ENCODE data around the gene NHLH1.
"Not testable (repeated sequence)": the region's sequence is repeated elsewhere in the genome, so short reads cannot be mapped to it uniquely, and the experiment has no call there.

NHLH1 gene

DNA sequence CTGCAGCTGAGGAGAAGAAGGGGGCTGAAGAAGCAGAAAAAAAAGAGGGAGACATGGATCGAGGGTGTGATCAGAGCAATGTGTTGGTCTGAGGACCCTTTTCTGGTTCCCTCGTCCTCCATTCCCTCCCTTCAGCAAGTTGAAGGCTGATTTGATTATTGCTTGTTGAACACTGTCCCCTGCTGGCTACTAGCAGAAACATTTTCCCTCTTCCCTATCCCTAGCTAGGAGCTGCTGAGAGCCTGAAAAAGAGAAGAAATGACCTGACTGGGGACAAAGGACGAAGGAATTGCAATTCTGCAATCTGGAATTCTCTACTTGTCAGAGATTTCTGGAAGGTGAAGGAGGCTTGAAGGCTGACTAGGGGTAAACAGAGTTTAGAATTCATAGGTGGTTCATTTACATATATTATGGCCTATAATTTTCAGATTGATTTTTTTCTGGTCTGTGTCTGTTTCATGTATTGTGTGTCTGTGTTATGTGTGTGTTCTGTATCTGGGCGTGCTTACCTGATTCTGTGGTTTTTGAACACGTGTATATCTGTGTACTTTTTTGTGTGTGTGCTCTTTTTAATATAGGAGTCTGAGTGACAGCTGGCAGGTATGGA is 9.8 kb downstream of the NHLH1 start:
- no peak for DNase-seq (ENCODE audit: extremely low read depth in 1 of 2, low read depth in 1 of 2)

DNA sequence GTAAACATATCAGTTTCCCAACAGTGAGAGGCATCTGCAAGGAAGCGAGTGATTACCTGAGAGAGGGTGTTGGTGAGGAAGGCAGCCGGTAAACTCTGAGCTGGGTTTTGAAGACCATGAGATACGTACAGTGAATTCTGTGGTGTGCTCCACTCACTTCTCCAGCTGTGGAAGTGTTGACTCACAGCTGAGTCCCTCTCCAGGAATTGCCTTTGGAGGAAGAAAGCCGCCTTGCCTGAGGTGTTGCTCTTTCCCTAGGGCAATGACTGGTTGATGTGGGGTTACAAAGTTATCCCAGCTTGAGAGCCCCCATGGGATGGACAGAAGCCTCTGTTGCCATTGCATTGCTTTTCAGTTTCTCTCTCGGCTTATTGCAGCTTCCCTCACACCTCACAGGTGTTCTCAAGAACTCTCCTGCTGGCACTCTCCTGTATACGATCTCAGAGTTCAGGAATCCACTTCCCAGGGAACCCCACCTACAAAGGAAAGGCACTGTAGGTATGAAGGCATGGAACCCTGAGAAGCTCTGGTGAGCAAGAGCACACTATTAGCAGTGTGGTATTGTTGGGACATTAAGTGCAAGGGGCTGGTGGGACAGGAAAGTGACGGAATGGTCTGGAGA is 10.8 kb downstream of the NHLH1 start:
- no peak for DNase-seq (ENCODE audit: extremely low read depth in 1 of 2, low read depth in 1 of 2)

DNA sequence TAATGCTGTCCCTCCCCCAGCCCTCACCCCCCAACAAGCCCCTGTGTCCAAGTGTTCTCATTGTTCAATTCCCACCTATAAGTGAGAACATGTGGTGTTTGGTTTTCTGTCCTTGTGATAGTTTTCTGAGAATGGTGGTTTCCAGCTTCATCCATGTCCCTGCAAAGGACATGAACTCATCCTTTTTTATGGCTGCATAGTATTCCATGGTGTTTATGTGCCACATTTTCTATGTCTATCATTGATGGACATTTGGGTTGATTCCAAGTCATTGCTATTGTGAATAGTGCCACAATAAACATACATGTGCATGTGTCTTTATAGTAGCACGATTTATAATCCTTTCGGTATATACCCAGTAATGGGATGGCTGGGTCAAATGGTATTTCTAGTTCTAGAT is 17.9 kb downstream of the NHLH1 start:
- DNase-seq (ENCODE audit: extremely low read depth in 1 of 2, low read depth in 1 of 2) = not testable (repeated sequence)

DNA sequence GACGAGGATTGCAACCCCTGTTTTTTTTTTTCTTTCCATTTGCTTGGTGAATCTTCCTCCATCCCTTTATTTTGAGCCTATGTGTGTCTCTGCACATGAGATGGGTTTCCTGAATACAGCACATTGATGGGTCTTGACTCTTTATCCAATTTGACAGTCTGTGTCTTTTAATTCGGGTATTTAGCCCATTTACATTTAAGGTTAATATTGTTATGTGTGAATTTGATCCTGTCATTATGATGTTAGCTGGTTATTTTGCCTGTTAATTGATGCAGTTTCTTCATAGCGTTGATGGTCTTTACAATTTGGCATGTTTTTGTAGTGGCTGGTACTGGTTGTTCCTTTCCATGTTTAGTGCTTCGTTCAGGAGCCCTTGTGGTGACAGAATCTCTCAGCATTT is 21.5 kb downstream of the NHLH1 start:
- not testable (repeated sequence) for DNase-seq (ENCODE audit: extremely low read depth in 1 of 2, low read depth in 1 of 2)

DNA sequence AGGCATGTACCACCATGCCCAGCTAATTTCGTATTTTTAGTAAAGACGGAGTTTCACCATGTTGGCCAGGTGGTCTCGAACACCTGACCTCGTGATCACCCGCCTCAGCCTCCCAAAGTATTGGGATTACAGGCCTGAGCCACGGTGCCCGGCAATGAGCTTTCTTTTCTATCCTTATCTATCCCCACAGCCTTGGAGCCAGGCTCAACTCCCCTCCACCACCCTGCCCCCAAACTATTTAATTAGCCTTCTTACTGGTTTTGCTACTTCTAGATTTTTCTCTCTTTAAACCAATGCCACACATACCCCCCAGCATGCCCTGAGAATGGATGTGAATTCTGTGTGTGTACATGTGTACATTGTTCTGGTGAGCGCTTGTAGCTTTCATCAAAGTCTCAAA is 27.8 kb downstream of the NHLH1 start:
- no peak for DNase-seq (ENCODE audit: extremely low read depth in 1 of 2, low read depth in 1 of 2)

DNA sequence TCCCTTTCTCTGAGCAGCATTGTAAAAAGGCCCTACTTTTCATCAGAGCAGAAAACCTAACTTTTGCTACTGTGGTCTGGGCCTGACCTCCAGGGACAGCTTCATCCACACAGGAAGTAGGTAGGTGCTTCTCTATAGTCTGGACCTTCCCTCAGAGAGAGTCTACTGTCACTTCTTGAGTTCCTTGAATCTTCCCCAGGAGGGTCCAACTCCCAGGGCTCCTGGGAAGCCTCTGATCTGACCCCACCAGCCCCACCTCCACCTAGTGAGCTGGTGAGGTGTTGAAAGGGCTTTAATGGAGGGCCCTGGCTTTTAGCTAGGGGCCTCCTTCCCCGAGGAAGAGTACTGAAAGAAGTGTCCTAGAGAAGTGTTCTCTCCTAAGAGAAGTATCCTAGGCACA is 30.8 kb downstream of the NHLH1 start:
- DNase-seq (ENCODE audit: extremely low read depth in 1 of 2, low read depth in 1 of 2) = no peak

DNA sequence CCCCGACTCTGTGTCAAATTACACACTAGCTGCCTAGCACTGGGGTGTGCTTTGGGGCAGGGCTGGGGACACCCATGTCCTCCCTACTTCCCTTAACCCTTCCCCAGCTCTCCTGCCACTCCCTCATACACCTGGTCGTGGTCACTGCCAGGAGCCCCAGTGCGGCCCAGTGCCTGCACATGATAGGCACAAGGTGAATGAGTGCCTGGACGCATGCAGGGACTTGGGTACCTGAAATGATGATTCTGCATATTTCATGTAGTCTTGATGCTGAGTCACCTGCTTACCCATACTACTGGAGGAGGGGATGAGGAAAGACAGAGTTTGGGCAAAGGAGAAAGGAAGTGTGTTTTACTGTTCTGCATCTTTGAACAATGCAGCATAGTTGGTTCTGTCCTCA is 32.0 kb downstream of the NHLH1 start:
- DNase-seq (ENCODE audit: extremely low read depth in 1 of 2, low read depth in 1 of 2) = no peak

DNA sequence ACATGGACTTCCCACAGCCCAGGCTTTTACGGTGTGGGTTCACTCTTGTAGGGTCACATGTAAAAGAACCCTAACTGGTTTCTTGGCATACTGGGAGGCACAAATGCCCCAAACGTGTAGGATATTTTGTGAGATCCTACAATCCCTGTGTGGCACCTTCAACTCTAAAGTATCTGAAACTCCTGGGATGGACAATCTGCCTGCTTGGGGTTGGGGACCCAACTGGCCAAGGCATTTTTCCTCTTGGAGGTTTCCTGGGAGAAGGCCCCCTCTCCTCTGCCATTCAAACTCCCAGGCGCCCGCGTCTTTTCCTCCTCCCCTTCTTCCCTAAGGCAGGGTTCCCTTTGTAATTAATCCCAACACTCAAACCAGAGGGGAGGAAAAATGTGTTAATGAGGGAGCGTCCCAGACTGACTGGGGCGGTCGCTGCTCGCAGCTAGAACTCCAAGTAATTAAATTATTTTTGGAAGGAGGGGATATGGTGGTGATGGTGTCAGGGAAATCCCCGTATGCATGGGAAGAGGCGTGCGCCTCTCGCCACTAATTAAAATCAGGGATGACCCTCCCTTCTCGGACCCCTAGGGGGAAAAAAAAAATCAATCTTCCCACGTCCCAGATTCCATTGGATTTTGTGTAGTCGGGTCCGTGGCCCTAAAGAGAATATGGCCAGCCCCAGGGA is 32.8 kb downstream of the NHLH1 start:
- DNase-seq (ENCODE audit: extremely low read depth in 1 of 2, low read depth in 1 of 2) = no peak

DNA sequence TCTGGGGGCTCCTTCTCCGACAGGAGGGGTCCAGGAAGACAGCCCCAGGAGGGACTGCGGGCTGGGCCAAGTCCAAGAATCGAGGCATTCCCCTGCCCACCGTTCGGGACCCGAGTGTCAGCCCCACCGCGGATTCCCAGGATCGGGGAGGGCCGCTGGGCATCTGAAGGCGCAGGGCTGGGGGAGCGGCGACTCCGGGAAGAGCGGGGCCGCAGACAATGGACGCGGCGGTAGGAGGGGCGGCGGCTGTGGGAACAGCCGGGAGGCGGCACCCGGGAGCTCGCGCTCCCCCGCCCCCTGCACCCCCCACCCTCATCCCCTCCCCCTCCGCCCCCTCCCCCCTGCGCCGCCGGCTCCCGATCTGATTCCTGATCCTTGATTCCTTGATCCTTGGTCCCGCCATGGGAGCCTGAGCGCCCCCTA is 33.4 kb downstream of the NHLH1 start, which contains the start of gene VANGL2:
VANGL2 (plus strand) TSS at position 342 of the 423 bp plus-strand sequence. CDS start 15,274 bp downstream, outside the sequence.
- no peak for DNase-seq (ENCODE audit: extremely low read depth in 1 of 2, low read depth in 1 of 2)

DNA sequence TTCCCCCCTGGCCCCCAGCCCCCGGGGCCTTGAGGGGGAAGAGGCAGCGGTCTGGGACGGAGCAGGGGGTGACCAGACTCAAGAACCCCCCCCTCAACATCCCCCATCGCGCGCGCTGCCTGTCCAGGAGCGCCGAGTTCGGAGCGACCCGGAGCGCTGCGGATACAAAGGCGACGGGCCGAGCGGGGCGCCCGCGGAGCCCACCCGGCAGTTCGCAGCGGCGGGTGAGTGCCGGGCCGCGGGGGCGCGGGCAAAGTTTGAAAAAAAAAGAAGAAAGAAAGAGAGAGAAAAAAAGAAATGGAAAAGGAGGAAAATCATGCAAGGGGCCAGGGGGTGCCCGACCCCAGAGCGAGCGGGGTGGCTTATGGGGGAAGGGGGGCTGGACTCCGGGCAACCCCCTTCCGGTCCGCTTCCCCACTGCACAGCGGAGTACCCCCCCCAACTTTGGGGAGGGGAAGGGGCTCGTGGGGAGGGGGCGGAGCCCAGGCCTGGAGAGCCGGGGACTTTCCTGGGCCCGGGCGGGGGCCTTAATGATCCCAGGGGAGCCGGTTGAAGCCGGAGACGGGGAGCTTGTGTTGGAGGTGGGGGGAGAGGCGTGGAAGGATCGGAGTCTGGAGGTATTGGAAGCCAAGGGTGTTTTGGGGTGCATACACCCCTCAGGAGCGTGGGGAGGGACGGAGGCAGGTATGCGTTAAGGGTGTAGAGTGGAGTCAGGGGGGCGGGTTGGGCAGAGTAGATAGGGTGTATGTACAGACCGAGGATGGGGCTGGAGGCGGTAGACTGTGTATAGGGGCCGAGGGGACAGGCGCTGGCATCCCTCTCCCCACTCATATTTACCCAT is 34.0 kb downstream of the NHLH1 start:
- no peak for DNase-seq (ENCODE audit: extremely low read depth in 1 of 2, low read depth in 1 of 2)

DNA sequence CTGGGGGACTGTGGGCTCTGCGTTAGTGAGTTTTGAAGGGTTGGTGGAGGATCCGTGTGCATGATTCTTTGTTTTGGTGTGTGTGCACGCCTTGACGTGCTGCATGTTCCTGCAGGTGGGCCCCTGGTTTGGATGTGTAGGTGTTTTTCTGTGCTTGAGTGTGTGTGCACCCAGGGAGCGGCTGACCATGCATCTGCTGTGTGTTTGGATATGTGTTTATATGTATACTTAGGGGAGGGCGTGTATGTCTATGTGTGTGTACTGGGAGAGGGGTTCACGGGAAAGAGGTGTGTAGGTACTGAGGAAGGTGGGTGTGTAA is 34.6 kb downstream of the NHLH1 start:
- no peak for DNase-seq (ENCODE audit: extremely low read depth in 1 of 2, low read depth in 1 of 2)

DNA sequence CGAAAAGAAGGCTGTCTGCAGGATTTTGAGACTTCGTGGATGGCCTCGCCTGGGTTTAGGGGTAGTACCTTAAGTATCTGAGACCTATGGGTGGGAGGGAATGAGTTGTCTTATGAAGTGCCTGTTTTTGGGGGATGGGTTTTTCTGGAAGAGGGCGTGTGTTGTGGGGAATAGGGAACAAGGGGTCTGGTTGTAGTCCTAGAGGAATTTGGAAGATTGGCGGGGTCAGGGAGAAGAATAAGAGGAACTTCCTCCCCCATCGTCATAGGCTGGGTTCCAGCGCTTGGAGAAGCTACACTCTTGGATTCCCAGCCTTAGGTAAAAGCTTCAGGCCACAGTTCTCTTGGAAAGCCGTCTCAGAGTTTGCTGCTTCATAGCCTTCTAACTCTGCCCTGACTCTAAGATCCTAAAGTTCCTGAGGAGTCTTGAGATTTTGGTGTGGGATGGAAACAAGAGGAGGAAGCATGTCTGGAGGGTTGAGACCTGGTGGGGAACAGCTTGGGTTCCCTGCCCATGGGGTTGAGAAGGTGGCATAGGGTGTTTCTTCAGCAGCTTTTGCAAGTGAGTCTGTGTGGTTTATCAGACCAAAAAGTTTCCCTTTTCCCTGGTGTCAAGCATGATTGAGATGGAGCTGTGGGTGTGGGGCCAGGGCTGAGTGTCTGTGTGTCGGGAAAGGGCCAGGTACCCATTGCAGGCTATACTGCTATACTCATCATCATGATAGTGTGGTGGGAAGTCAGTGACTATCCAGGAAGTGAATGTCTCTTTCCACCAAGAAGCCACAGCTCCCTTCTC is 35.3 kb downstream of the NHLH1 start:
- DNase-seq (ENCODE audit: extremely low read depth in 1 of 2, low read depth in 1 of 2) = no peak

DNA sequence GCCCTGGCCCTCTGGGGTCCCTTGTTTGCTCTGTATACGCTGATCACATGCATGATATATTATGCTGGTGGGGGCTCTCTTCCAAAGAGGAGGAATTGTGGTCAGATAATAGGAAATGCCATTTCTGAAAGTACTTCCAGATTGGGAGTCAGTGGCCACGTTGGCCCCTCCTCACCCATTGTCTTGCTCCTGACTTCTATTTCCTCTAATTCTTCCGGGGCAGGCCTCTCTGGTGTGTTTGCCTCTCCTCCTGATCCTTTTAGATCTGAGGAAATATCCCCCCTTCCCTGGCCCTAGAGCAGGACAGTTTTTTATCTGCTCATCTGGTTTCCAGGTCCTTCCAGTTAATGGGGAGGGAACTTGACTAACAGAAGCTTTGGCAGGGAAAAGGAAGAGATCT is 36.4 kb downstream of the NHLH1 start:
- no peak for DNase-seq (ENCODE audit: extremely low read depth in 1 of 2, low read depth in 1 of 2)

DNA sequence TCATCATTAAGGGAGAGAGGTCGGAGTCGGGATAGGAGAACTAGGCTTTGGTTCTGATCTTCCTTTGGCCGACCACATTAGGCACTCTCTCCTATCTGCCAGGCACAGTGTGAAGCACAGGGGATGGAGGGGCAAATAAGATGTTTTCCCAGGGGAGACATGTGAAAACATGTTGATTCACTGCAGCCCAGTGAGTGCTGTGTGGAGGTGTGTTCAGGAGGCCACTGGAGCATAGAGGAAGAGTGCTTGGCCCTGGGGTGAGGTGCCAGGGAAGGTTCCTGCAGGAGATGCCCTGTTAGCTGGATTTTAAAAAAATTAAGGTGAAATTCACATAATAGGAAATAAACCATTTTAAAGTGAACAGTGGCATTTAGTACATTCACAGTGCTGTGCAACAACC is 37.2 kb downstream of the NHLH1 start:
- no peak for DNase-seq (ENCODE audit: extremely low read depth in 1 of 2, low read depth in 1 of 2)

DNA sequence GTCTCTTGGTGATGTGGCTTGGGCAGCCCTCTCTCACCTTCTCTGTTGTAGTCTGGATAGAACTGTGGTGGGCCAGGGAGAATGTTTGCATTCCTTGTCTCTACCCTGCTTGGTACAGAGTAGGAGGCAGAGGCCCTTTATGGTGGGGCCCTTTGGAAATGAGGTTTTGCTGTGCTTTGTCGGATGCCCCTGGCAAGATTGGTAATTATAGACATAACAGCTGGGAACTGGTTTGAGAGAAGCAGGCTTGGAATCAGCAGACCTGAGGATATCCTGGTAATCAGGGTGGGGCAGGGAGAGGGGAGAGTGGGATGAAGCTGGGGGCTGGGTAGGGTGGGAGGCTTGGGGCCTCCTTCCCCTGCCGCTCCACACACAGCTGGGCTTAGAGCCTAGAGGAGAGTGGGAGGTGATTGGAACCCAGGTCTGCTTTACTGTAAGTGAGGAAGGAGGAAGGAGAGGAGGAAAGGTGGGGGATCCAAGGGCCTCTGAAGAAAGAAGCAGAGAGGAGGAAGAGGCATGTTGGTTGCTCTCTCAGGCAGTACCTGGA is 38.5 kb downstream of the NHLH1 start:
- no peak for DNase-seq (ENCODE audit: extremely low read depth in 1 of 2, low read depth in 1 of 2)

DNA sequence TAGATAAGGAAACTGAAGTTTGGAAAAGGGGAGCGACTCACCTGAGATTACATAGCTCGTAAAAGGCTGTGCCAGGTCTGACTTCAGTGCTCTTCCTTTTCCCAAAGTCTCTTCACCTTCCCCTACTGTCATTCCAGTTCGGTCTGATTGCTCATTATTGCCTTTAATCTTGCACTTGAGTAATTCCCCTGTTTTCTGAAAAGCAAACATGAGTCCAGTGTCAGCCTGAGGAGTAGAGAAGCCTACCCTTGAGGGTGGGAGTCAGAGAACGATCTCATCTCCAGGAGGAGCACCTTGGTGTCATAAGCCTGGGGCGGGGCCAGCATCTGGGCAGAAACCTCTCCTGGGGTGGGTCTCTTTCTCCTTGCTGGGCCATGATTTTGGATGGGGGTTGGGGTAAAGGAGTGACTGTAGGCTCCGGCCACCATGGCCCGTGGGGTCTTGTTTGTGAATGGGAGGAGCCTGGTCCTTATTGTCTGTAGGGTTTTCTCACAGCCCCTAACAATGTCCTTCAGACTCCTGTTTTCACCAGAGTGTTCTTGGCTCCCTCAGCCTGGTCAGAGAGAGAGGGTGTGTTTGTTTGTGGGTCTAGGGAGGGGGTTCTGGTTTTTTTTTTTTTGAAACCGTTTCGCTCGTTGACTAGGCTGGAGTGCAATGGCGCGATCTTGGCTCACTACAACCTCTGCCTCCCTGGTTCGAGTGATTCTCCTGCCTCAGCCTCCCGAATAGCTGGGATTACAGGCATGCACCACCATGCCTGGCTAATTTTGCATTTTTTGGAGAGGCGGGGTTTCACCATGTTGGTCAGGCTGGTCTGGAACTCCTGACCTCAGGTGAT is 39.5 kb downstream of the NHLH1 start:
- no peak for DNase-seq (ENCODE audit: extremely low read depth in 1 of 2, low read depth in 1 of 2)

DNA sequence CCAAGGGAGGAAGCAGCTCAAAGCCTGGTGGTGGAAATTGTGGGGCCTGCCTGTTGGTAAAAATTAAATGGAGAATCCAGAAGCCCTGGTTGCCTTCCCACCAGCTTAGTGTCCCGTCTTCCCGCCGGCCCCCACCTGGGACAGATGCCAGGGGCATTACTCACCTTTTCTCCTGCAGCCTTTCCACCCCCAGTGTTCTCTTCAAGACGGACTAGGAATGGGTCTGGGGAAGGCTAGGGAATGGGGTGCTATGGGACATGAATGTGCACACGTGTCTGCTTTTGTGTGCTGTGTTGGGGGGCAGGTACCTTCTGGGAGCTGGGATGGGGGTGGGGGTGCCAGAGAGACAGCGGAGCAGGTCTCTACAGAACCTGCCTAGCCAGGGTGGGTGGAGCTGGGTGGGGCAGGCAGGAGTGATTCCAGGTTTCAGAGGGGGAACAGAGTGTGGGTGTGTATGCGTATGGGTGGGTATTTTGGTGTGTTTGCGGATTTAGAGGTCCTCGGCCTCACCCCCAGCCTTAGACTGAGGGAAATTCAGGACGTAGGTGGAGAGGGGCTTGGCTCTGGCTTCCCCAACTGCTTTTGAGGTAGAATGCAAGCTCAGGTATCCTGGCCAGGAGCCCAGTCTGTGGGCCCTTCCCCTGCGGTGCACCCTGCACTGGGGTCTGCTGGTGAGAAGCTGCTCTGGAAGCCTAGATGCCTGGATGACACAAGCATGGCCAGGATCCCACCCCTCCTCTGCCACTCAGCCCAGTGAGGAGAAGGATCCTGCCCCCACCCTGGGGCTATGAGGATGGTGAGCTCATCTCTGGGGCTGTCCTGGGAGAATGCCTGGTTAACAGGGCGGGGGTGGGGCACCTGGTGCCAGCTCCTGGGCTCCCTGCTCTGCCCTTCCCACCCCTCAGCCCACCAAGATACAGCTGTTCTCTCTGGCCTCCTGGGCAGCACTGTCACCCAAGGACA is 41.2 kb downstream of the NHLH1 start:
- no peak for DNase-seq (ENCODE audit: extremely low read depth in 1 of 2, low read depth in 1 of 2)

DNA sequence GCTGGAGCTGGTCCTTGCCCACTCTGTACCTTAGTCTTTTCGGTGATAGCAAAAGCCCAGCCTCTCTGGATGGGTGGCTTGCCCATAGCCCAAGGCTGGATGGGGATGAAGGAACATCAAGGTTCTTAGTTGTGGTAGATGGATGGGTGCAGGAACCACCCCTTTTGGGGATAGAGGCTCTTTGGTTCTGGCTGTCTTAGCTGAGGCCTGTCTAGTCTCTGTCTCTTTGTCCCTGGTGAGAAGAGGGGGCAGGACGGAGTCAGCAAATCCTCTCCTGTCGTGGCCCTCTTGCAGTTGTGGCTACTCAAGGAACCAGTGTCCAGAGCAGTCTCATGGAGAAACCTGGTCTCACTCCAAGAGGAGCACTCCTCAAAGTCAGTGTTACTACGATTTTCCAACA is 42.0 kb downstream of the NHLH1 start:
- no peak for DNase-seq (ENCODE audit: extremely low read depth in 1 of 2, low read depth in 1 of 2)

Data from stimulated activated CD8-positive, alpha-beta memory T cell treated with anti-CD3 and anti-CD28 coated beads, Interleukin-7, amount 100 ng/mL, for 48 hours (primary cell).